ENCODE results near the gene BPIFB6. TPM values are rescaled to one million over a fixed set of nuclear protein-coding genes. Genes with fewer than 3 reads are reported as not detected.

The BPIFB6 gene
- polyA plus RNA-seq, 1 of the 3 experiments (the other 2 are of a cell fraction), result not detected

DNA sequence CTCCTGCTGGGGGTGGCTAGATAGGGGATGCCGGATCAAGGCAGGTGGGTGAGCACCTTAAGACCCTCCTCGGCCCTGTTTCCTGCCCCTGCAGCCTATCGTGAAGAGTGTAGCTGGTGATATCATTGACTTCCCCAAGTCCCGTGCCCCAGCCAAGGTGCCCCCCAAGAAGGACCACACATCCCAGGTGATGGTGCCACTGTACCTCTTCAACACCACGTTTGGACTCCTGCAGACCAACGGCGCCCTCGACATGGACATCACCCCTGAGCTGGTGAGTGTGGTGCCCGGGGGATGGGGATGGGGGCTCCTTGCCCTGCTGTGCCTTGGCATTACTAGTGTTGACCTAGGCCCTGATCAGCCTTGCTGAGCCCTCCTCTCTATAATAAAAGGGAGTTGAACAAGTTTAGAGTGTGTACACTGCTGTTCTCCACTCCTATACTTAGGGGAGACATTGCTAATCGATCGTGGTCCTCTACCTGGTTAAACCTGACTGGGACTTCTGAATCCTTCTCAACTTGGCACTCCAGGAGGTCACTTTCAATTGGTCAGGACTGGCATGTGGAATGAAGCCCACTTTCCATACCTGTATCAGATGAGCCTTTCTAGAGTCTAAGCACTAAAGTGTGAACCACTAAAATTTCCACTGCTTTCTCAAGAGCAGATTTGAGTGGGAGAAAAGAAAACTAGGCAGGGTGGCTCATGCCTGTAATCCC, 33.3 kb downstream of the BPIFB6 start:
- WGBS (ENCODE audit: low lambda C conversion rate), result 25% methylated on average over 11 of the region's 11 CpGs
- no peaks in the 10 kb centered on the region for H3F3A ChIP-seq (replicated peaks; ENCODE audit: insufficient read depth)
- no peak for DNase-seq
- ChIA-PET POLR2A (no interaction called here), CTCF (no interaction called here)
- no peak overlapping the region for H3K27ac ChIP-seq (ENCODE audit: low read depth in 2 of 2, low read length in 1 of 2)
- H3K9me3 ChIP-seq, result no peaks in the 10 kb centered on the region
- H3K9ac ChIP-seq, result no peak overlapping the region
- TF ChIP-seq, protein P1, sequence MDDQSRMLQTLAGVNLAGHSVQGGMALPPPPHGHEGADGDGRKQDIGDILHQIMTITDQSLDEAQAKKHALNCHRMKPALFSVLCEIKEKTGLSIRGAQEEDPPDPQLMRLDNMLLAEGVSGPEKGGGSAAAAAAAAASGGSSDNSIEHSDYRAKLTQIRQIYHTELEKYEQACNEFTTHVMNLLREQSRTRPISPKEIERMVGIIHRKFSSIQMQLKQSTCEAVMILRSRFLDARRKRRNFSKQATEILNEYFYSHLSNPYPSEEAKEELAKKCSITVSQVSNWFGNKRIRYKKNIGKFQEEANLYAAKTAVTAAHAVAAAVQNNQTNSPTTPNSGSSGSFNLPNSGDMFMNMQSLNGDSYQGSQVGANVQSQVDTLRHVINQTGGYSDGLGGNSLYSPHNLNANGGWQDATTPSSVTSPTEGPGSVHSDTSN (IDR thresholded peaks at IDR 0.05), result no peak
- no peak for TF ChIP-seq FOXM1 (IDR thresholded peaks at IDR 0.05; ENCODE audit: low read depth)
- no peak for TF ChIP-seq FOXJ3 (CRISPR knock-in tag; IDR thresholded peaks at IDR 0.05)
- TF ChIP-seq, protein P2, sequence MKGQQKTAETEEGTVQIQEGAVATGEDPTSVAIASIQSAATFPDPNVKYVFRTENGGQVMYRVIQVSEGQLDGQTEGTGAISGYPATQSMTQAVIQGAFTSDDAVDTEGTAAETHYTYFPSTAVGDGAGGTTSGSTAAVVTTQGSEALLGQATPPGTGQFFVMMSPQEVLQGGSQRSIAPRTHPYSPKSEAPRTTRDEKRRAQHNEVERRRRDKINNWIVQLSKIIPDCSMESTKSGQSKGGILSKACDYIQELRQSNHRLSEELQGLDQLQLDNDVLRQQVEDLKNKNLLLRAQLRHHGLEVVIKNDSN (IDR thresholded peaks at IDR 0.05; ENCODE audit: borderline replicate concordance, low read depth), result no peak
- TF ChIP-seq SMC3 (IDR thresholded peaks at IDR 0.05; ENCODE audit: low read depth, low read length), result no peak
- no peak for TF ChIP-seq RCOR1 (IDR thresholded peaks at IDR 0.05; ENCODE audit: low read length)
- TF ChIP-seq, protein P3, sequence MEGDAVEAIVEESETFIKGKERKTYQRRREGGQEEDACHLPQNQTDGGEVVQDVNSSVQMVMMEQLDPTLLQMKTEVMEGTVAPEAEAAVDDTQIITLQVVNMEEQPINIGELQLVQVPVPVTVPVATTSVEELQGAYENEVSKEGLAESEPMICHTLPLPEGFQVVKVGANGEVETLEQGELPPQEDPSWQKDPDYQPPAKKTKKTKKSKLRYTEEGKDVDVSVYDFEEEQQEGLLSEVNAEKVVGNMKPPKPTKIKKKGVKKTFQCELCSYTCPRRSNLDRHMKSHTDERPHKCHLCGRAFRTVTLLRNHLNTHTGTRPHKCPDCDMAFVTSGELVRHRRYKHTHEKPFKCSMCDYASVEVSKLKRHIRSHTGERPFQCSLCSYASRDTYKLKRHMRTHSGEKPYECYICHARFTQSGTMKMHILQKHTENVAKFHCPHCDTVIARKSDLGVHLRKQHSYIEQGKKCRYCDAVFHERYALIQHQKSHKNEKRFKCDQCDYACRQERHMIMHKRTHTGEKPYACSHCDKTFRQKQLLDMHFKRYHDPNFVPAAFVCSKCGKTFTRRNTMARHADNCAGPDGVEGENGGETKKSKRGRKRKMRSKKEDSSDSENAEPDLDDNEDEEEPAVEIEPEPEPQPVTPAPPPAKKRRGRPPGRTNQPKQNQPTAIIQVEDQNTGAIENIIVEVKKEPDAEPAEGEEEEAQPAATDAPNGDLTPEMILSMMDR (IDR thresholded peaks at IDR 0.05), result no peak
- TF ChIP-seq CHD2 (IDR thresholded peaks at IDR 0.05; ENCODE audit: low read length, partially characterized antibody), result no peak
- TF ChIP-seq JUND (IDR thresholded peaks at IDR 0.05), result no peak
- TF ChIP-seq NFIC (IDR thresholded peaks at IDR 0.05; ENCODE audit: borderline replicate concordance), result no peak
- no peak for TF ChIP-seq RXRA (IDR thresholded peaks at IDR 0.05; ENCODE audit: borderline replicate concordance, low read depth)
- no peak for TF ChIP-seq TAF1 (IDR thresholded peaks at IDR 0.05; ENCODE audit: borderline replicate concordance, low read depth, low read length)
- TF ChIP-seq MXI1 (IDR thresholded peaks at IDR 0.05; ENCODE audit: low read depth, low read length), result no peak
- TF ChIP-seq EP300 (IDR thresholded peaks at IDR 0.05; ENCODE audit: borderline replicate concordance in 1 of 2, low read depth in 1 of 2, low read length in 1 of 2), result no peak
- no peak for TF ChIP-seq NRF1 (IDR thresholded peaks at IDR 0.05; ENCODE audit: low read depth, low read length)
- TF ChIP-seq POLR2AphosphoS5 (IDR thresholded peaks at IDR 0.05; ENCODE audit: low read depth, low read length), result no peak
- no peak for TF ChIP-seq TCF12 (IDR thresholded peaks at IDR 0.05)
- TF ChIP-seq, protein P4, sequence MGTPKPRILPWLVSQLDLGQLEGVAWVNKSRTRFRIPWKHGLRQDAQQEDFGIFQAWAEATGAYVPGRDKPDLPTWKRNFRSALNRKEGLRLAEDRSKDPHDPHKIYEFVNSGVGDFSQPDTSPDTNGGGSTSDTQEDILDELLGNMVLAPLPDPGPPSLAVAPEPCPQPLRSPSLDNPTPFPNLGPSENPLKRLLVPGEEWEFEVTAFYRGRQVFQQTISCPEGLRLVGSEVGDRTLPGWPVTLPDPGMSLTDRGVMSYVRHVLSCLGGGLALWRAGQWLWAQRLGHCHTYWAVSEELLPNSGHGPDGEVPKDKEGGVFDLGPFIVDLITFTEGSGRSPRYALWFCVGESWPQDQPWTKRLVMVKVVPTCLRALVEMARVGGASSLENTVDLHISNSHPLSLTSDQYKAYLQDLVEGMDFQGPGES (IDR thresholded peaks at IDR 0.05; ENCODE audit: low read depth, low read length), result no peak
- no peak for TF ChIP-seq FOSL2 (IDR thresholded peaks at IDR 0.05; ENCODE audit: borderline replicate concordance, low read depth)
- no peaks in the 10 kb centered on the region for H3K79me2 ChIP-seq (ENCODE audit: insufficient read depth)
- H4K20me1 ChIP-seq (ENCODE audit: insufficient read depth), result no peaks in the 10 kb centered on the region
- H3K36me3 ChIP-seq (replicated peaks in 1 of 2; ENCODE audit: control insufficient read depth in 1 of 2, insufficient read depth in 2 of 2, low read length in 1 of 2), result no peaks in the 10 kb centered on the region
- H3K4me2 ChIP-seq, result no peak overlapping the region
- H3K27me3 ChIP-seq (ENCODE audit: insufficient read depth), result peaks cover 31% of the 10 kb centered on the region; the same call in 1 of the 2 replicates
- H3K9me2 ChIP-seq, result no peaks in the 10 kb centered on the region
- H2AFZ ChIP-seq (ENCODE audit: low read depth), result no peak overlapping the region
- H3K4me3 ChIP-seq (ENCODE audit: low read depth in 2 of 2, low read length in 1 of 2), result no peak overlapping the region
- H3K4me1 ChIP-seq (ENCODE audit: control insufficient read depth in 1 of 2, insufficient read depth in 2 of 2, low read depth in 1 of 2, low read length in 1 of 2), result no peaks in the 10 kb centered on the region

Data from SK-N-SH (cell line).